HG02943 (cell line): ENCODE measurements around the gene VTN.

Source experiments
- ATAC-seq: cut with Tn5 transposase; IDR thresholded peaks from one replicate; pipeline ENCODE4 v1.9.1; 2021; ENCODE audit warnings: mild to moderate bottlenecking, low read depth, moderate library complexity; ENCODE audit not compliant: unreplicated experiment

Gene VTN

DNA sequence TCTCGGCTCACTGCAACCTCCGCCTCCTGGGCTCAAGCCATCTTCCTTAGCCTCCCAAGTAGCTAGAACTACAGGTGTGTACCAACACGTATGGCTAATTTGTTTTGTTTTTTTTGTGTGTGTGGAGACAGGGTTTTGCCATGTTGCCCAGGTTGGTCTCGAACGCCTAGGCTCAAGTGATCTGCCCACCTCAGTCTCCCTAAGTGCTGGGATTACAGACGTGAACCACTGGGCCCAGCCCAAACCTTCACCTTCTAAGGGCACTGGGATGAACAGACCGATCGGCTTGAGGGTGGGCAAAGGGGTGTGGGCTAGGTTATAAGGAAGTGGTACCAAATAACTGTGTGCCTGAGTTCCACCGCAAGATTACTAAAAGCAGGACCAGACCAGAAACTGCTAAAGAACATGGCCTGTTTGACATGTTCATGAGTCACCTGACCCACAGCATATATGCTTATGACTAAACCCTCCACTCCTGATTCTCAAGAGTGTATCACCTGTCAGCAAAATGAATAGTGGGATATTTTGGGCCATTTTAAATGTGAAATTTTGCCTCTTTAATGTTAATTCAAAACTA lies 43.0 kb downstream of the VTN start:
- ATAC-seq, result no peak

DNA sequence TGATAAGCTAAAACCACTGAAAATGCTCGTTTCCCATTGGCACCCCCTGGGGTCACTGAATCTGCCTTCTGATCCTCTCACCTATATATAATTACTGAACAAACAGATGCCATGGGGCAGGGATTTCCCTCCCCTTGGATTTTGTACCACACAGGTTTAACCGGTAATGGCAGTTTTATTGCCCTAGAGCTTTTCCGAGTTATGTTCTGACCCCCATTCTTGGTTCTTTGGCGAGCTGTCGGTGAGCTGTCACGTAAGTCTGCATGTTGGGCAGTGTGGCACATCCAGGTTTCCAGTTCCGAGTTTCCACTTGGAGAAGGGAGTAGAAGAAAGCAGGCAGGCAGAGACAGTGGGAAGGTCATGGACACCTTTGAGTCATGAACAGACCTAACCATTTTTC lies 44.0 kb downstream of the VTN start:
- no peak for ATAC-seq

DNA sequence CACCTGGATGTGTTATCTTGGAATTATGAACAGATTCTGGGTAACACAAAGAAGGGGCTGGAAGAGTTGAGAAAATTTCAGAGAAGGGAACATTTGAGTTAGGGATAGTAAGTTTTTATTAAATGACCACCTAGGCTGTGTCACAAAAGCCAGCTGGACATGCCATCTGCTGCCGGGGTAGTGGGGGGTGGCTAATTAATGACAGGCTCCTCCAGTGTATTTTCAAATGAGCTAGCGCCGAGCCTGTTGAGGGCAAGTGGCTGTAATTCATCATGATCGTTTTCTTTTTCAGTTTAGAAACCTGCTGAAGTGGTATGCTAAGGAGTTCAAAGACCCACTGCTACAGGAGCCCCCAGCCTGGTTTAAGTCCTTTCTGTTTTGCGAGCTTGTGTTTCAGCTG lies 44.9 kb downstream of the VTN start:
- no peak for ATAC-seq

DNA sequence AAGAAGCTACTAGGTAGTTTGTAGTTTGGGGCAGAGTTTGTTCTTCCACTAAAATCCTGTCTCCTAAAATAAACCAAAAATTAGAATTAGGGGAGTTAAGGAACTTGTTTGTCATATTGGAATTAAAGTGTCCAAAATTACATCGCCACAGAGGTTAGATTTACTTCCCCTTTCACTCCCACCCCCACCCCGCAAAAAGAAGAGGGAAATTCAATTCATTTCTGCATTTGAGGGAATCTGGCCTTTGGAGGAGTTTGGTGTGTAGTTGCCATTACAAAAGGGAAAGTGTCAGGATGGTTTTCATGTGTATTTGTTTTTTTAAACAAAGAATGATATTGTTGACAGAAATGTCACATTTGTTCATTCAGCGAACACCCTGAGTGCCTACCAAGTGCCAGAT lies 45.3 kb downstream of the VTN start:
- no peak for ATAC-seq

DNA sequence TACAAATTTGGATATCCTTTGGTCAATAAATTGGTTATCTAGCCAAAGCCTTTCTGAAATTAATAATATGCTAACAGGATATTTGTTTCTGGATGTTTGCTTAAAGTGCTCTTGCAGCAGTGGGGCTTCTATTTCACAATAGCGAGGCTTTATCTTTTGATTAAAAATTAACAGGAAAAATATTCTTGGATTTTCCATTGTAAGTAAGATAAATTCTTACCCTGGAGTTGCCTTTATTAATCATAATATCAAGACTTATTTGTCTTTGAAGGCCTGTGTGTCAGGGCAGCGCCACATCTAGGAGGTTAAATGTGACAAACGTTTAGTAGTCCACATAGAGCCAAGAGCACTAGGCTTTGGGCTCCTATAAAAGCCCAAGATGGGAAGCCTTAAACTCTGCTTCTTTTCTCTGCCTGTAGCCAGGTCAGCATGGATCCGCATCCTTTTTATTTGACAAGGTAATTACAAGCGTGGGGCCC lies 45.8 kb downstream of the VTN start:
- ATAC-seq, result no peak

DNA sequence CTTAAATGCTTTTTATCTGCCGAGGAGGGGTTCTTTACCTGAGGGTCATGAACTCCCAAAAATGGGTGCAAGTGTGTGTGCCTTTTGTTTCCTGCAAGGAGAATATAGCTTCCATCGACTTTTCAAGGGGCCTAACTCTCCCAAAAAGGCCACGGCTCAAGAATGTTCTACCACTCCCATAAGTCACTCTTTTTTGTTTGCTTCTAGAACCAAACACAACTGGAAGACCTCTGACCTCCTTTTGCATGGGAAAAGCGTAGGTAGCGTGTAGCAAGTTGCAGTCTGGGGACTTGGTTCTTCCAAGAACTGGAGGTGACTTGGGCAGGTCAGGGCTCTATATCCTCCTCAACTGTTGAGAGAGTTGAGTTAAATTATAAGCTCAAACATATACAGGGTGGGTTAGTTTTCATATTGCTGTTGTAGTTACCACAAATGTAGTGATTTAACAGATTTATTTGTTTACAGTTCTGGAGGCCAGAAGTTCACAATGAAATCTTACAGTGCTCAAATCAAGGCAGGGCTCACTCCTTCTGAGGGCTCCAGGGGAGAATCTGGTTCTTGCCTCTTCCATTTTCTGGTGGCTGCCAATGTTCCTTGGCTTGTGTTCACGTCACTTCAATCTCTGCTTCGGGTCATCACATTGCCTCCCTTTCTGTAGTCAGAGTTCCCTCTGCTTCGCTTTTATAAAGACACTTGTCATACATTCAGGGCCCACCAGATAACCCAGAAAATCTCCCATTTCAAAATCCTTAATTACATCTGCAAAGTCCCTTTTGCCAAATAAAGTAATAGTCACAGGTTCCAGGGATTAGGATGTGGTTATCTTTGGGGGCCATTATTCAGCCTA lies 49.7 kb downstream of the VTN start:
- no peak for ATAC-seq

DNA sequence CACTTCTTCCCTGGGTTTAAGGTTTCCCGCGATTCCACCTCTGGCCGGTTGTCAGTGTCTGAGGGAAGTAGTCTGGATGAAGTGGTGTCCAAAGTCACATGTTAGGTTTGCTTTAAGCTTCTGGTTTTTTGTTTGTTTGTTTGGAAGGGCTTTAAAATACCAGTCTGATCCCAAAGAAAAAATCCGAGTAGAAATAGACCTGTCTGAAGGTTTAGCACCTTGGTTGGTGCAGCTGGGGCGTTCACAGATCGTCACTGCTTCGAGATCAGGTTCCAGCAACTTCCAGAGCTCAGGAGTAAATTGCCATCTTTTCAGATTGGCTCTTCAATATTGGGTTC lies 50.5 kb downstream of the VTN start:
- ATAC-seq, result no peak

DNA sequence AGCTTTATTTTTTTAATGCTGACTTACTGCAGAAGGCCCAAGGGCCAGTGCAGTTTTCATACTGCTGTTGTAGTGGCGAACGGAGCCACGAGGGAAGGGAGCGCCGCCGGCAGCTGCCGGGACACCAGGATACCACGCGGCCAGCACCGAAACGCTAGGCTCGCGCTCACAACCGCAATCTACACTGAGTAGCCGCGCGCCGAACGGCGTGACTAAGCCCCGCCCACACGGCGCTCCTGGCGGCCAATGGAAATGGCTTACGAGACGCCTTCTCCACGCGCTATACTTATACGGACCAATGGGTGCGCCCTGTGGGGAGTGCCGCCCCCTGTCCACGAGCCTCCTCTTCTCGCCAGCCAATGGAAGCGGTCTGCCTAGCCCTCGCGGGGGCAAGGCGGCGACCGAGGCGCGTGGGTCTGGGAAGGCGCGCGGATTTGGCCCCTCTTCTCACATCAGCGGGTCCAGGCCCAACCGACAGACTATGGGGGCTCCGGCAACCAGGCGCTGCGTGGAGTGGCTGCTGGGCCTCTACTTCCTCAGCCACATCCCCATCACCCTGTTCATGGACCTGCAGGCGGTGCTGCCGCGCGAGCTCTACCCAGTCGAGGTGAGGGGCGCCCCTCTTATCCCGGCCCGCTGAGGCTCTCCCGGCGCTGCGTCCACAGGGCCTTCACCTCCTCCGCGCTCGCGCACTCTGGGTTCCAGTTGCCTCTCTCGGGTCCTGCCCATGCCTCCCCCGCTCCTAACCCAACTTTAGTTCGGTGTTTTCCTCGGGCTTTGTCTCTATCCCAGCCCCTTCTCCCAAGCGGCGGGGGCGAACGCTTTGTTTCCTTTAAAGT lies 51.1 kb downstream of the VTN start, which contains the start of gene TMEM97:
Gene TMEM97 (plus strand): TSS at position 442 of the 839 bp plus-strand sequence. CDS start 40 bp downstream, at position 482.
- peak; percentile 94 for ATAC-seq

DNA sequence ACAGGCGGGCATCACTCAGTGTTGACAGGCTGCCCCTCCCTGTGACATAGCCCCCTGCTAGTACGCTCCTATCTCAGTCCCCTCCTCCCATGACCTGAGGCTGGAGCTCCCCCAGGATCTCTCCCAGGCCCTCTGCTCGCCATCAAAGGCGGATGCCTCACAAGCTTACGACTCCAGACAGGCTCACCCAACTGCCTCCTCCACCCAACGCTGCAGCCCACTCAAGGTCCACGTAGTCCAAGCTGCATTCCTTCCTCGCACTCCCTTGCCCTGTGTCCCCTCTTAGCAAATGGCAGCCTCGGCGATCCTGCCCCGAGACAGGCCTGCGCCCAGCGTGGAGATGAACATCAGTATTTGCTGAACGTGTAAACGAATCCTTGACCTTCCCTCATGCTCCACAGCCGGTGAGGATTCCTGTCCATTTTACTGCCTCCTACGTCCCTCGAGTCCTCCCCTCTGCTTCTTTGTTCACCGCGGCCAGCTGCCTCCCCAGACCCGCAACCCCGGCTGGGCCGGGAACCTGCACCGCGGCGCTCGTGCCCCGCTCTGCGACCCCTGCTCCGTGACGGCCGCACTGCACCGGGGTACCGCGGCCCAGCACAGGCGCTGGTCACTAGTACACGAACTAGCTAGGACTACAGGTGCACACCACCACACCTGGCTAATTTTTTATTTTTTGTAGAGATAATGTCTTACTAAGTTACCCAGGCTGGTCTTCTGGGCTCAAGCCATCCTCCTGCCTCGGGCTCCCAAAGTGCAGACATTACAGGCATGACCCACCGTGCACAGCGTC lies 51.9 kb downstream of the VTN start:
- ATAC-seq, result no peak
